ENCODE results near the gene METRNL. TPM values are rescaled to one million over a fixed set of nuclear protein-coding genes. Genes with fewer than 3 reads are reported as not detected.

METRNL gene
- total RNA-seq, 1 donor from 2014 or later, result 257 TPM

DNA sequence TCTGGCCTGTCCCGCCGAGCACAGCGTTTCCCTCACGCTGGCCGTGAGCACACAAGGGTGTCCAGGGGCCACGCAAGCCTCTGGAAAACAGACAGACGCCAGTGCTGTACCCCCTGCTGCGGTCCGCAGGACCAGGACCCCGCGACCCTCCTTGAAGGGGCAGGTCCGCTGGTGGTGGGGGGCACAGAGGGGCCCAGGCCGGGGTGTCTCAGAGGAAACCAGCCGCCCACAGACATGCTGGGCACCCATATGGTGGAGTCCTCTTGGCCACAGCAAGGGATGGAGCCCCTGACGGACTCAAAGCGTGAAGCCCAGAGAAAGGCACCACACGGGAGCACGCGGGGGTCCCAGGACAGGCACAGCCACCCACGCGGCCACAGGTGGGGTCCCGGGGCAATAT is 34.4 kb downstream of the METRNL start:
- intact Hi-C loops (cut with DNase I), result no loop called here
- Histone ChIP-seq H3K4me1 (peaks cover 5 to 16% of the 10 kb centered on the region in 2 donors), H3K27ac (no peak overlapping the region), H3K27me3 (no peaks in the 10 kb centered on the region), H3K36me3 (no peaks in the 10 kb centered on the region), H3K4me3 (no peak overlapping the region), H3K9me3 (no peaks in the 10 kb centered on the region)
- no peak for DNase-seq (ENCODE audit: low spot score in 2 of 2)
- TF ChIP-seq, protein P1, sequence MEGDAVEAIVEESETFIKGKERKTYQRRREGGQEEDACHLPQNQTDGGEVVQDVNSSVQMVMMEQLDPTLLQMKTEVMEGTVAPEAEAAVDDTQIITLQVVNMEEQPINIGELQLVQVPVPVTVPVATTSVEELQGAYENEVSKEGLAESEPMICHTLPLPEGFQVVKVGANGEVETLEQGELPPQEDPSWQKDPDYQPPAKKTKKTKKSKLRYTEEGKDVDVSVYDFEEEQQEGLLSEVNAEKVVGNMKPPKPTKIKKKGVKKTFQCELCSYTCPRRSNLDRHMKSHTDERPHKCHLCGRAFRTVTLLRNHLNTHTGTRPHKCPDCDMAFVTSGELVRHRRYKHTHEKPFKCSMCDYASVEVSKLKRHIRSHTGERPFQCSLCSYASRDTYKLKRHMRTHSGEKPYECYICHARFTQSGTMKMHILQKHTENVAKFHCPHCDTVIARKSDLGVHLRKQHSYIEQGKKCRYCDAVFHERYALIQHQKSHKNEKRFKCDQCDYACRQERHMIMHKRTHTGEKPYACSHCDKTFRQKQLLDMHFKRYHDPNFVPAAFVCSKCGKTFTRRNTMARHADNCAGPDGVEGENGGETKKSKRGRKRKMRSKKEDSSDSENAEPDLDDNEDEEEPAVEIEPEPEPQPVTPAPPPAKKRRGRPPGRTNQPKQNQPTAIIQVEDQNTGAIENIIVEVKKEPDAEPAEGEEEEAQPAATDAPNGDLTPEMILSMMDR (IDR thresholded peaks at IDR 0.05), result no peak

DNA sequence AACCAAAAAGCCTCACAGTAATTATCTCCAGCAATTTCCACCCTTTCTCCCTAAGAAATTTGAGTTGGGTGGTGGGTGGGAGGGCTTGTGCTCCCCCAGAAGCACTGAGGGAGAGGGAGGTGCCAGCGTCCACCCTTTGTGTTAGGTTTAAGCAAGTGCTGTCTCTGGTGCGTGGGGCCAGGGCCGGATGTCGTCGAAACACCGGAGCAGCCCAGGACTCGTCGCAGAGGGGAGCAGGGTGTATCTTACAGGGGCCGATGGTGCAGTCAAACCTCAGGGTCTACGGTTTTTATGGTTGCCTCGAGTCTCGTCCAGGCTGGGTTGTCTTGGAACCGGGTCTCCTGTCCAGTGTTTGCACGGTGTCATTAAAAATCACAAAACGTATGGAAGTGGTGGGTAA is 35.3 kb downstream of the METRNL start:
- no peak overlapping the region for H3K4me3 ChIP-seq
- TF ChIP-seq, protein P1 (IDR thresholded peaks at IDR 0.05), result no peak
- H3K9me3 ChIP-seq, result no peaks in the 10 kb centered on the region
- no peak overlapping the region for H3K27ac ChIP-seq
- H3K27me3 ChIP-seq, result no peaks in the 10 kb centered on the region
- intact Hi-C loops (cut with DNase I), result no loop called here
- H3K36me3 ChIP-seq, result no peaks in the 10 kb centered on the region
- no peak for DNase-seq (ENCODE audit: low spot score in 2 of 2)
- H3K4me1 ChIP-seq, result peaks cover 0 to 11% of the 10 kb centered on the region in 2 donors

DNA sequence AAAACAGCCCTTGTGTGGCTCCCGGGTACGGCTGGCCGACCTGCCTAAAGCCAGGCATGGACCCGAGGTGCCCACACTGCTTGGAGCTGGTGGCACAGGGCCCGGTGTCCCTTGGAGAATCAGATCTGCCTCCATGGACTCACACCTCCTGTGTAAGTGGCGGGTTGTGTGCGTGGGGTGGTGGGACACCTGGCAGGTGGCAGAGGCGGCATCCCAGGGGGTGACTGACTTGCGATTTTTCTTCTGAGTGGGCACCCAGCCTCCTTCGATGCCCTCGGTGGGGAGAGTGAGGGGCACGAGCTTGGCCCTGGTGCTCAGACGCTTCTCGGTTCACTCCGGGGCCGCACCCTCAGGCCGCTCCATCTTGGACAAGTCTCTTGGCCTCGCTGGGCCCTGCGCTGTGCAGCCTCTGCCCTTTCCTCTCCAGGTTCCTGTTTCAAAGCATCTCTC is 35.8 kb downstream of the METRNL start:
- TF ChIP-seq, protein P1 (IDR thresholded peaks at IDR 0.05), result no peak
- H3K4me1 ChIP-seq, result peaks cover 0 to 8% of the 10 kb centered on the region in 2 donors
- no peaks in the 10 kb centered on the region for H3K27me3 ChIP-seq
- no peaks in the 10 kb centered on the region for H3K9me3 ChIP-seq
- no peak for DNase-seq (ENCODE audit: low spot score in 2 of 2)
- no peaks in the 10 kb centered on the region for H3K36me3 ChIP-seq
- intact Hi-C loops (cut with DNase I), result no loop called here
- no peak overlapping the region for H3K27ac ChIP-seq
- no peak overlapping the region for H3K4me3 ChIP-seq

DNA sequence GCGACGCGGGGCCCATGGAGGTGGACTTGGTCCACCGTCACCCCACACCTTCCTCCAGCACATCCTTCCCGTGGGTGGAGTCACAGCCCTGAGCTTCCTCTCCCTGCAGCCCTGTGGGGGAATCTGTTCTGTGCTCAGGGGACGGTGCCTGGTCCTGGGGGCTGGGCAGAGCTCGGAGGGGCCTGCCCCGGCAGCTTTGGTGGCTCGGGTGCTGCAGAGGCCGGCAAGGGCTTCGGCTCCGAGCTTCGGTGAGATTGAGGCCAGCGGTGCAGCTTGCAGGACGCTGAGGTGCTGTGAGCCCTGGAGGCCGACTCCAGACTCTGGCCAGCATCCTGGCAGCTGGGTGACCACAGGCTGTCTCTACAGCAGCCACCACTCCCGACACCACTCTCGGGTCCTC is 36.4 kb downstream of the METRNL start:
- DNase-seq (ENCODE audit: low spot score in 2 of 2), result no peak
- H3K4me1 ChIP-seq, result peaks cover 0 to 5% of the 10 kb centered on the region in 2 donors
- H3K36me3 ChIP-seq, result no peaks in the 10 kb centered on the region
- H3K9me3 ChIP-seq, result no peaks in the 10 kb centered on the region
- intact Hi-C loops (cut with DNase I), result no loop called here
- H3K4me3 ChIP-seq, result no peak overlapping the region
- TF ChIP-seq, protein P1 (IDR thresholded peaks at IDR 0.05), result no peak
- H3K27me3 ChIP-seq, result no peaks in the 10 kb centered on the region
- no peak overlapping the region for H3K27ac ChIP-seq

DNA sequence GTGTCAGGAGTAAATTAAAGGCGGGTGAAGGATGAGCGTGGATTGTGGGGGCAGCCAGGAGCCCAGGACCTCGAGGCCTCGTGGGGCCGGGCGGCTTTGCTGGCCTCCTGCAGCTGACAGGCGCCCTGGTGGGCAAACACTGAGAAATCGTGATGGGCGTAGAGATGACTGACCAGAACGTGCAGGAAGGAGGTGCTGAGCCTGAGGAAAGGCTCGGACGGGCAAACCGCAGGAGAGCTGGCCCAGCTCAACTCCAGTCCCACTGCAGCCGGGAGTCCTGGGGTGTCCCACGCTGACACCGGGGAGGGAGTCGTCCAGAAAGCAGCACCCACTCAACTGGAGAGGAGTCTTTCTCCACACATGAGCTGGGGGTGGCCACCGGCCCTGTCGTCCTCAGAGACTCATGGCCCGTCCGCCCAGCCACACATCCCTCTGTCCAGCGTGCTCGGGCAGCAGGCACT is 36.9 kb downstream of the METRNL start:
- H3K27me3 ChIP-seq, result no peaks in the 10 kb centered on the region
- no peak overlapping the region for H3K27ac ChIP-seq
- no peak overlapping the region for H3K4me3 ChIP-seq
- DNase-seq (ENCODE audit: low spot score in 2 of 2), result no peak
- intact Hi-C loops (cut with DNase I), result no loop called here
- no peaks in the 10 kb centered on the region for H3K36me3 ChIP-seq
- TF ChIP-seq, protein P1 (IDR thresholded peaks at IDR 0.05), result no peak
- peaks cover 0 to under 1% of the 10 kb centered on the region in 2 donors for H3K4me1 ChIP-seq
- H3K9me3 ChIP-seq, result no peaks in the 10 kb centered on the region
